GM23338 (cell line): ENCODE measurements around the gene CCNYL1. TPM values are rescaled to one million over a fixed set of nuclear protein-coding genes. Genes with fewer than 3 reads are reported as not detected.
"Not testable (repeated sequence)": the region's sequence is repeated elsewhere in the genome, so short reads cannot be mapped to it uniquely, and the experiment has no call there.

Experiments
- ATAC-seq: fragments of 200-7000 bp; cut with Tn5 transposase; 3 replicates; pipeline ENCODE4 v1.9.1; 2020
- DNase-seq: peaks from one replicate; pipeline ENCODE4 v3.0.0-alpha.2; 2015; ENCODE audit warnings: low spot score
- H2AFZ ChIP-seq: fragments of 200-600 bp; sonication (generic); 2 replicates; pipeline ENCODE4 v1.8.0; 2016; ENCODE audit warnings: antibody characterized with exemption, mild to moderate bottlenecking, moderate library complexity
- H3F3A ChIP-seq: fragments of 200-600 bp; sonication (generic); replicated peaks from 2 replicates; pipeline ENCODE4 v1.8.0; 2017; ENCODE audit warnings: antibody characterized with exemption, mixed run types, low read depth
- H3K27ac ChIP-seq: fragments of 200-600 bp; sonication (generic); 2 replicates; pipeline ENCODE4 v1.6.1; 2016; ENCODE audit warnings: low read depth
- H3K27me3 ChIP-seq: fragments of 200-600 bp; sonication (generic); 2 replicates; pipeline ENCODE4 v1.8.0; 2016; ENCODE audit warnings: mild to moderate bottlenecking, mixed run types, moderate library complexity; ENCODE audit not compliant: insufficient read depth
- H3K36me3 ChIP-seq: fragments of 200-600 bp; sonication (generic); 2 replicates; pipeline ENCODE4 v1.8.0; 2016; ENCODE audit warnings: mild to moderate bottlenecking; ENCODE audit not compliant: insufficient read depth
- H3K4me1 ChIP-seq: fragments of 200-600 bp; sonication (generic); 2 replicates; pipeline ENCODE4 v1.8.0; 2016; ENCODE audit warnings: mild to moderate bottlenecking, moderate library complexity; ENCODE audit not compliant: insufficient read depth
- H3K4me2 ChIP-seq: fragments of 200-600 bp; sonication (generic); 2 replicates; pipeline ENCODE4 v1.7.1; 2017; ENCODE audit warnings: mixed run types
- H3K4me3 ChIP-seq: fragments of 200-600 bp; sonication (generic); 2 replicates; pipeline ENCODE4 v1.6.1; 2016; ENCODE audit warnings: mixed run types
- H3K79me2 ChIP-seq: fragments of 200-600 bp; sonication (generic); replicated peaks from 2 replicates; pipeline ENCODE4 v1.8.0; 2017; ENCODE audit warnings: mild to moderate bottlenecking; ENCODE audit not compliant: insufficient read depth
- H3K9me2 ChIP-seq: fragments of 200-600 bp; sonication (generic); 2 replicates; pipeline ENCODE4 v1.8.0; 2017; ENCODE audit not compliant: insufficient read depth
- H4K20me1 ChIP-seq: fragments of 200-600 bp; sonication (generic); replicated peaks from 2 replicates; pipeline ENCODE4 v1.8.0; 2017; ENCODE audit warnings: mild to moderate bottlenecking; ENCODE audit not compliant: insufficient read depth
- H3K27ac Mint-ChIP-seq: 2 replicates; pipeline ENCODE4 v1.8.0; 2020; ENCODE audit warnings: inconsistent platforms, mild to moderate bottlenecking, moderate library complexity, mixed read lengths
- H3K27me3 Mint-ChIP-seq: 3 replicates; pipeline ENCODE4 v1.8.0; 2022; ENCODE audit warnings: low read depth, mild to moderate bottlenecking, moderate library complexity, mixed read lengths, inconsistent platforms; ENCODE audit not compliant: insufficient read depth, poor library complexity
- H3K36me3 Mint-ChIP-seq: 3 replicates; pipeline ENCODE4 v1.8.0; 2021; ENCODE audit warnings: low read depth, mild to moderate bottlenecking, inconsistent platforms, moderate library complexity, mixed read lengths
- H3K4me1 Mint-ChIP-seq: 3 replicates; pipeline ENCODE4 v1.8.0; 2020; ENCODE audit warnings: mild to moderate bottlenecking, inconsistent platforms, mixed read lengths
- H3K4me3 Mint-ChIP-seq: 3 replicates; pipeline ENCODE4 v1.8.0; 2021; ENCODE audit warnings: moderate library complexity, mild to moderate bottlenecking, inconsistent platforms, mixed read lengths
- H3K9me3 Mint-ChIP-seq: 3 replicates; pipeline ENCODE4 v1.8.0; 2020; ENCODE audit warnings: moderate library complexity, mild to moderate bottlenecking, inconsistent platforms, mixed read lengths
- CREB1 ChIP-seq: fragments of 250-450 bp; sonication (Bioruptor Pico); IDR thresholded peaks from 2 replicates; pipeline ENCODE4 v1.5.0; 2020; ENCODE audit warnings: low read depth, mild to moderate bottlenecking, moderate library complexity
- JUNB ChIP-seq: IDR thresholded peaks from one replicate; pipeline ENCODE4 v1.6.1; 2016; ENCODE audit warnings: antibody characterized with exemption; ENCODE audit not compliant: unreplicated experiment
- STAT1 ChIP-seq: IDR thresholded peaks from one replicate; pipeline ENCODE4 v1.6.1; 2016; ENCODE audit warnings: antibody characterized with exemption; ENCODE audit not compliant: unreplicated experiment
- ZNF114 ChIP-seq: fragments of 250-450 bp; sonication (Bioruptor Pico); IDR thresholded peaks from 2 replicates; pipeline ENCODE4 v1.5.0; 2020; ENCODE audit warnings: mild to moderate bottlenecking, moderate library complexity
- ZNF331 ChIP-seq: fragments of 250-450 bp; sonication (Bioruptor Pico); IDR thresholded peaks from 2 replicates; pipeline ENCODE4 v1.5.0; 2020; ENCODE audit warnings: low read depth, mild to moderate bottlenecking, moderate library complexity
- polyA plus RNA-seq: library from polyadenylated mRNA; unstranded; fragments of >200 nt; fragmentation: Nextera tagmentation; extraction: Ambion mirVana; gene quantifications from 2 replicates; pipeline ENCODE4 v1.2.1, GENCODE V29; 2016
- total RNA-seq: library from RNA; depleted of rRNA; stranded (reverse); fragments of >200 nt; shearing (Covaris generic); gene quantifications from 2 replicates; pipeline ENCODE4 v1.2.3, GENCODE V29; 2014
- TF ChIP-seq, protein P1 (sequence below): IDR thresholded peaks from 2 replicates; pipeline ENCODE4 v1.6.1; 2016; ENCODE audit warnings: antibody characterized with exemption
- TF ChIP-seq, protein P2 (sequence below): IDR thresholded peaks from one replicate; pipeline ENCODE4 v1.6.1; 2018; ENCODE audit warnings: antibody characterized with exemption; ENCODE audit not compliant: unreplicated experiment

Gene CCNYL1
- total and polyA plus RNA-seq, 2 experiments from 2014 or later, result 19.6 to 32.1 TPM

DNA sequence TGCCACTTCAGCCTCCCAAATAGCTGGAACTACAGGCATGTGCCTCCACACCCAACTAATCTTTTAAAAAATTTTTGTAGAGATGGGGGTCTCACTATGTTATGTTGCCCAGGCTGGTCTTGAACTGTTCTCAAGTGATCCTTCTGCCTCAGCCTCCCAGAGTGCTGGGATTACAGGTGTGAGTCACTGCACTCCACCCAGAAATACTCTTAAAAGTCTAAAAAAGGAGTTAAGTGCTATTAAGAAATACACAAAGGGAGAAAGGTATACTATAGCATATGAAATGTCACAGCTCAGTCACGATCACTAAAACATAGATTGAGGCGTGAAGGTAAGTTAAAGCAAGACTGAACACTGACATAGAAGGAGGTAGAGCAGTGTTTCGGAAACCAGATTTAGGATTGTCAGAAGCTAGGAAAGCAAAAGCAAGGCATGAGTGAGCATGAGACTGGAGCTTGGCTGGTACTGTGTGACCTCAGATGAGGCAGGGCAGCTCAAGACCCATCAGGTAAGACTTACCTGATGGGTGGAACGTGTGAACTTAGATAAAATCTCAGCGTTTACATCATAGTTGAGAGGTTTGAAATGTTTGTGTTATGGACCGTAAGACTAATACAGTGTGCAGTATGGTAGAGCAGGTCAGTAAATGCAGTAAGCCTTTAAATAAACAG lies 9.2 kb downstream of the CCNYL1 start (continued):
- TF ChIP-seq, protein P1, sequence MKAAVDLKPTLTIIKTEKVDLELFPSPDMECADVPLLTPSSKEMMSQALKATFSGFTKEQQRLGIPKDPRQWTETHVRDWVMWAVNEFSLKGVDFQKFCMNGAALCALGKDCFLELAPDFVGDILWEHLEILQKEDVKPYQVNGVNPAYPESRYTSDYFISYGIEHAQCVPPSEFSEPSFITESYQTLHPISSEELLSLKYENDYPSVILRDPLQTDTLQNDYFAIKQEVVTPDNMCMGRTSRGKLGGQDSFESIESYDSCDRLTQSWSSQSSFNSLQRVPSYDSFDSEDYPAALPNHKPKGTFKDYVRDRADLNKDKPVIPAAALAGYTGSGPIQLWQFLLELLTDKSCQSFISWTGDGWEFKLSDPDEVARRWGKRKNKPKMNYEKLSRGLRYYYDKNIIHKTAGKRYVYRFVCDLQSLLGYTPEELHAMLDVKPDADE, result no peak
- no peak for TF ChIP-seq JUNB
- TF ChIP-seq STAT1, result no peak
- TF ChIP-seq ZNF331 (CRISPR knock-in tag), result no peak

DNA sequence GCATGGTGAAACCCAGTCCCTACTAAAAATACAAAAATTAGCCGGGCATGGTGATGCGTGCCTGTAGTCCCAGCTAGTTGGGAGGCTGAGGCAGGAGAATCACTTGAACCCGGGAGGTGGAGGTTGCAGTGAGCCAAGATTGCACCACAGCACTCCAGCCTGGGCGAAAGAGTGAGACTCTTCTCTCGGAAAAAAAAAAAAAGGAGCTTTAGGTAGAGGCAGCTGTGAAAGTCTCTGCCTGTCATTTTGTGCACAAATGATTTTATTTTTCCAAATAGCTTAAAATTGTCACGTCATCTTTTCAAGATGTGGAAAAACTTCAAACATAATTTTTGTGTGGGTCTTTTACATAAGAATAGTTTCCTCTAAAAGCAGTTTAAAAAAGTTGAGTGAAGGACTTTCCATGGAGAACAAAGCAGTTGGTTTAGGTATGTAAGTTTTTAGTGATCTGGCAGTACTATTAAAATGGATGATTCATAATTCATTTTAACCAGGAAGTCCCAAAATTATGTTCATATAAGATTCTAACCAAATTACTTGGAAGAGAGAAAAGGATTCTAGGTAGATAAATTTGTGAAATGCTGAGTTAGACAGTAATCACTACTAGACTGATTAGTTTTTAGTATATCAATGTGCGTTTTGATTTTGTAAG lies 11.5 kb downstream of the CCNYL1 start:
- no peak overlapping the region for H2AFZ ChIP-seq
- no peaks in the 10 kb centered on the region for H3K27me3 ChIP-seq
- H3K36me3 ChIP-seq, result no peaks in the 10 kb centered on the region
- H3K9me2 ChIP-seq, result no peaks in the 10 kb centered on the region
- no peak for TF ChIP-seq CREB1
- TF ChIP-seq, protein P2, sequence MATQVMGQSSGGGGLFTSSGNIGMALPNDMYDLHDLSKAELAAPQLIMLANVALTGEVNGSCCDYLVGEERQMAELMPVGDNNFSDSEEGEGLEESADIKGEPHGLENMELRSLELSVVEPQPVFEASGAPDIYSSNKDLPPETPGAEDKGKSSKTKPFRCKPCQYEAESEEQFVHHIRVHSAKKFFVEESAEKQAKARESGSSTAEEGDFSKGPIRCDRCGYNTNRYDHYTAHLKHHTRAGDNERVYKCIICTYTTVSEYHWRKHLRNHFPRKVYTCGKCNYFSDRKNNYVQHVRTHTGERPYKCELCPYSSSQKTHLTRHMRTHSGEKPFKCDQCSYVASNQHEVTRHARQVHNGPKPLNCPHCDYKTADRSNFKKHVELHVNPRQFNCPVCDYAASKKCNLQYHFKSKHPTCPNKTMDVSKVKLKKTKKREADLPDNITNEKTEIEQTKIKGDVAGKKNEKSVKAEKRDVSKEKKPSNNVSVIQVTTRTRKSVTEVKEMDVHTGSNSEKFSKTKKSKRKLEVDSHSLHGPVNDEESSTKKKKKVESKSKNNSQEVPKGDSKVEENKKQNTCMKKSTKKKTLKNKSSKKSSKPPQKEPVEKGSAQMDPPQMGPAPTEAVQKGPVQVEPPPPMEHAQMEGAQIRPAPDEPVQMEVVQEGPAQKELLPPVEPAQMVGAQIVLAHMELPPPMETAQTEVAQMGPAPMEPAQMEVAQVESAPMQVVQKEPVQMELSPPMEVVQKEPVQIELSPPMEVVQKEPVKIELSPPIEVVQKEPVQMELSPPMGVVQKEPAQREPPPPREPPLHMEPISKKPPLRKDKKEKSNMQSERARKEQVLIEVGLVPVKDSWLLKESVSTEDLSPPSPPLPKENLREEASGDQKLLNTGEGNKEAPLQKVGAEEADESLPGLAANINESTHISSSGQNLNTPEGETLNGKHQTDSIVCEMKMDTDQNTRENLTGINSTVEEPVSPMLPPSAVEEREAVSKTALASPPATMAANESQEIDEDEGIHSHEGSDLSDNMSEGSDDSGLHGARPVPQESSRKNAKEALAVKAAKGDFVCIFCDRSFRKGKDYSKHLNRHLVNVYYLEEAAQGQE, result no peak
- no peak for TF ChIP-seq ZNF114 (CRISPR knock-in tag)
- H3F3A ChIP-seq, result no peaks in the 10 kb centered on the region
- no peak overlapping the region for H3K27ac ChIP-seq
- no peak for DNase-seq
- H3K4me1 ChIP-seq, result peaks cover 3% of the 10 kb centered on the region; the same call in 1 of the 2 replicates
- H3K4me3 ChIP-seq, result no peak overlapping the region
- H3K79me2 ChIP-seq, result peaks cover 65% of the 10 kb centered on the region
- Mint-ChIP-seq H3K9me3 (no peaks in the 10 kb centered on the region), H3K4me1 (peaks cover 15% of the 10 kb centered on the region), H3K27me3 (no peaks in the 10 kb centered on the region), H3K27ac (no peak overlapping the region; the same call in 1 of the 2 replicates), H3K4me3 (no peak overlapping the region), H3K36me3 (peaks cover 6% of the 10 kb centered on the region; the same call in 2 of the 3 replicates)
- no peaks in the 10 kb centered on the region; the same call in 1 of the 2 replicates for H4K20me1 ChIP-seq
- H3K4me2 ChIP-seq, result no peak overlapping the region
- ATAC-seq, result no peak

DNA sequence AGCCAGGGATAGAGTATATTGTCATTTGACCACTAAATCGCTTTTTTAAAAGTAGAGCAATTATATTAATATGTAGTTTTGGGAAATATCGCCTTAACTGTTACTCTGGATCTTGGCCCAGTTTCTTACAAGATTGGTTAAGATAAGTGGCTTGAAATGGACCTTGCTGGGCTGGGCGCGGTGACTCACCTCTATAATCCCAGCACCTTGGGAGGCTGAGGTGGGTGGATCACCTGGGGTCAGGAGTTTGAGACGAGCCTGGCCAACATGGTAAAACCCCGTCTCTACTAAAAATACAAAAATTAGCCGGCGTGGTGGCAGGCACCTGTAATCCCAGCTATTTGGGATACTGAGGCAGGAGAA lies 12.0 kb downstream of the CCNYL1 start:
- peaks cover 60% of the 10 kb centered on the region for H3K79me2 ChIP-seq
- H3F3A ChIP-seq, H2AFZ ChIP-seq, H3K4me3 Mint-ChIP-seq, H3K27me3 ChIP-seq, H4K20me1 ChIP-seq, H3K9me3 Mint-ChIP-seq, H3K4me1 ChIP-seq, ATAC-seq, H3K27ac Mint-ChIP-seq, H3K36me3 Mint-ChIP-seq, H3K36me3 ChIP-seq, H3K9me2 ChIP-seq, H3K27ac ChIP-seq, H3K27me3 Mint-ChIP-seq, DNase-seq, H3K4me2 ChIP-seq, H3K4me3 ChIP-seq: not testable (repeated sequence)
- peaks cover 15% of the 10 kb centered on the region for H3K4me1 Mint-ChIP-seq
